ENCODE results near the gene NSL1.
"Not testable (repeated sequence)": the region's sequence is repeated elsewhere in the genome, so short reads cannot be mapped to it uniquely, and the experiment has no call there.

The NSL1 gene

DNA sequence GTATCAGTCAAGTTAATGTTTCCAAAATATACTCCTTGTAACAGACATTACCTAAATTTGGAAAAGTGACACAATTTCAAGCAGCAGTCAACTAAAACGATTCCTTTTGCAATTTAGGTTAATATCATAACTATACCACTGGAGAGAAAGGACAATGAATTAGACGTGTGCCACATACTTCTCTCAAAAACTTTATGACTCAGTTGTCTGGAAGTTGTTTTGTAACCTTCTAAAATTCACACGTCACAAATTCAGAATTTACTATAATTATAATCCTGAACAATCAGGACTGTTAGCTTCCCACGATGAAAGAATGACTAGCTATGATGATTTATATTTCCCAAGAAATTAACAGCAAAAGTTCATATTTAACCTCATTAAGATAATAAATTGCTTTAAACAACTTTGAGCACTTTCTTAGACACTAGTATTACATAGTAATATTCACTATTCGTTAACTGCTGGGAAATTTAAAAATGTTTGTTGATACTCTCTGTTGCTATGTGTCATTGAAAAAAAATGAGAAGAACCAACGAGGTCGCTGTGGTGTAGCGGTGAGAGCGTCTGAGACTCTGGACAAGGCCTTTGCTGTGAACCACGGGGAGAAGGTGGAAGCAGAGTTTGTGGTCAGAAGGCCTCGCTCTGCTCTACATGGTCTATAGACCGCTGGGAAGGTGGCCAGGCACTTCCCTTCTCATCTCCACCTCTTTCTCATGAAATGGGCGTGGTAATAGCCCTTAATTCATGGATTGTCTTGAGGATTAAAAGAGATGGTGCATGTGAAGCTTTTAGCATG is 64.0 kb downstream of the NSL1 start:
- no peak overlapping the region for H3K4me2 ChIP-seq
- H4K20me1 ChIP-seq, result no peaks in the 10 kb centered on the region

DNA sequence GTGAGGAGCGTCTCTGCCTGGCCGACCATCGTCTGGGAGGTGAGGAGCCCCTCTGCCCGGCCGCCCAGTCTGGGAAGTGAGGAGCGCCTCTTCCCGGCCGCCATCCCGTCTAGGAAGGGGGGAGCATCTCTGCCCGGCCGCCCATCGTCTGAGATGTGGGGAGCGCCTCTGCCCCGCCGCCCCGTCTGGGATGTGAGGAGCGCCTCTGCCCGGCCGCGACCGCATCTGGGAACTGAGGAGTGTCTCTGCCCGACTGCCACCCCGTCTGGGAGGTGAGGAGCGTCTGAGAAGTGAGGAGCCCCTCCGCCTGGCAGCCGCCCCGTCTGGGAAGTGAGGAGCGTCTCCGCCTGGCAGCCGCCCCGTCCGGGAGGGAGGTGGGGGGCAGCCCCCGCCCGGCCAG is 66.9 kb downstream of the NSL1 start:
- not testable (repeated sequence) for H3K9ac ChIP-seq, H3K4me3 ChIP-seq, H4K20me1 ChIP-seq, H3K4me2 ChIP-seq, H3K27me3 ChIP-seq, H3K27ac ChIP-seq
- peaks cover 0 to 13% (median 10%) of the 10 kb centered on the region in 11 experiments; a peak in 10 of 22 replicates for H3K36me3 ChIP-seq
- peaks cover 21 to 41% (median 36%) of the 10 kb centered on the region in 11 experiments; a peak in 21 of 22 replicates for H3K9me3 ChIP-seq (replicated peaks in 1 of 11)
- peaks cover 0 to 29% (median 17%) of the 10 kb centered on the region in 10 experiments; a peak in 13 of 20 replicates for H3K4me1 ChIP-seq

More for the DNA sequence above, 64.0 kb downstream of the NSL1 start:
- Histone ChIP-seq H3K36me3 (peaks cover 3 to 22% (median 10%) of the 10 kb centered on the region in 11 experiments; a peak in 11 of 22 replicates), H3K27ac (no peak overlapping the region), H3K4me1 (peaks cover 0 to 11% (median 5%) of the 10 kb centered on the region in 10 experiments; a peak in 11 of 20 replicates), H3K27me3 (no peaks in the 10 kb centered on the region), H3K9me3 (replicated peaks in 1 of 11) (peaks cover 19 to 39% (median 32%) of the 10 kb centered on the region in 11 experiments; a peak in 21 of 22 replicates), H3K9ac (no peak overlapping the region), H3K4me3 (no peak overlapping the region)
- no peak for TF ChIP-seq Cebpa-rat (IDR thresholded peaks at IDR 0.05)

DNA sequence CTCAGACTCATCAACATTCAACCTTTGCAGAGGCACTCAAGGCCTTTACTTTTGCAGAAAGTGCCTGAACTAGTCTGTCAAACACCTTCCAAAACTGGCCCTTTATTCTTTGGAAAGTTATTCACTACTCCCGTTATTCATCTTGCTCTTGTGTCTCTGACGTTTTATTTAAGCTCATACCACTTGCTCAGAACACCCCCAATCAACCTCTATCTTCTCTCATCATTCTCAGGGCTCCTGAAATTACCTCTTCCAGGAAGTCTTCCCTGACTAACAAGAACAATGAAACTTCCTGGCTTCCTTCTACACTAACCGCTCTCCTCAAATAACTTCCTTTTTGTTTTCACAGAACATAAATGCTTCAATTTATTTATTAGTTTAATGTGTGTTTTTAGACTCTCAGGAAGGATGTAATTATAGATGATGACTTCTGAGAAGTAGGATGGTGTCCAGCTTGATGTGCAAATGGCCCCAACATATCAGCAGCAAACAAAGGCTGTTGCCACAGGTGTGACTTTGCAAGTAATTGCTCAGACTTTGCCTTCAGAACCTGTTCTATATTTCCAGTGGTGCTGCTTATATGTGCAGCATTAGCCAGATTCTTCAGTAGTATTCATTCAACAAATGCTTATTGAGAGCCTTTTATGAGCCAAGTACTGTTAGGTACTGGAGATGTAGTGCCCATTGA is 69.2 kb downstream of the NSL1 start:
- H3K36me3 ChIP-seq, result peaks cover 0 to 13% (median 10%) of the 10 kb centered on the region in 11 experiments; a peak in 10 of 22 replicates
- no peaks in the 10 kb centered on the region for H4K20me1 ChIP-seq
- no peak for TF ChIP-seq Cebpa-rat (IDR thresholded peaks at IDR 0.05)
- no peak overlapping the region; a peak in 1 of 22 replicates for H3K27ac ChIP-seq
- H3K4me2 ChIP-seq, result peak overlapping the region in 5 of 11 experiments; percentile 29 to 80 (median 71); a peak in 9 of 22 replicates
- H3K4me1 ChIP-seq, result peaks cover 0 to 29% (median 17%) of the 10 kb centered on the region in 10 experiments; a peak in 13 of 20 replicates
- peaks cover 22 to 42% (median 36%) of the 10 kb centered on the region in 11 experiments; a peak in 21 of 22 replicates for H3K9me3 ChIP-seq (replicated peaks in 1 of 11)
- H3K4me3 ChIP-seq, result no peak overlapping the region
- no peaks in the 10 kb centered on the region for H3K27me3 ChIP-seq
- H3K9ac ChIP-seq, result no peak overlapping the region

DNA sequence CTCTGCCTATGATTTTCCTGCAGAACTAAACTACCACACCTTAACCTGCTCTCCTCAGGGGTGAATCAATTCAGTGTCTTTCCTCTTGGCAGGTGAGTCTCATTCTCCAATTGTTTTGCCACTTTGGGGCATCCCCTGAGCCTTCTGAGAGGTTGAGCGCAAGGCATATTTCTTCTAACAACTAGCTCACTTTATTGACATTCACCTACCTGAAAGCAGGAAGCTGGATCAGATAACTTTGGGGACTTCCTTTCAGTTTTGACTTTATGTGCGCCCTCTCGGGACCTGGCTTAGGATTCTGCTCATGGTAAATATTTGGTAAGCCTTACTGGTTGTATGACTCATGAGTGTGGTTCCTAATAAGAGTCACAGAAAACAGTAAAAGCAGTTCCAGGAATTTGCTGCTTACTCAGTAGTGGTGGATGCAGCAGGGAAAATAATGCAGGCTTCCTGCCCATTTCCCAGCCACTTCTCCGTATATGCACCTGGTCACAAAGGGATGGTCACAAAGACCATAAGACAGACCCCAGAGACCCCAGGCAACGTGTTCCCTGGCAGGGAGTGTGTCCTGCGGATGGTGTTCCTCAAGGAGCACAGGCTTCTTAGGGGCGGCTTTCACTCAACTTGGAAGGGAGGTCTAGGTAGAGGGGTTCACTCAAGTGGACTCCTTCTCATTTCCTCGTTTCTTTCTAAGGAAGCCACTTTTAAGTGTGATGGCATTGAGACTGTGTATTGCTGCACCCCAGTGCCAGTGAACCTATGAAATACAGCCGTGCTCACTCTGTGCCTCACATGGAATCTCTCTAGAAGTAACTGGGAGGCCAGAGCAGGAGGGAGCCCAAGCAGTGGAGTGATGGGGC is 70.0 kb downstream of the NSL1 start:
- TF ChIP-seq Cebpa-rat (IDR thresholded peaks at IDR 0.05), result no peak
- Histone ChIP-seq H3K36me3 (peaks cover 0 to 8% (median 4%) of the 10 kb centered on the region in 11 experiments; a peak in 10 of 22 replicates), H3K27me3 (no peaks in the 10 kb centered on the region), H3K9ac (no peak overlapping the region), H3K9me3 (replicated peaks in 1 of 11) (peaks cover 20 to 39% (median 34%) of the 10 kb centered on the region in 11 experiments; a peak in 21 of 22 replicates), H4K20me1 (no peaks in the 10 kb centered on the region), H3K4me2 (peak overlapping the region in 7 of 11 experiments; percentile 21 to 80 (median 55); a peak in 13 of 22 replicates), H3K4me1 (peaks cover 0 to 29% (median 17%) of the 10 kb centered on the region in 10 experiments; a peak in 13 of 20 replicates), H3K4me3 (no peak overlapping the region), H3K27ac (peak overlapping the region in 2 of 11 experiments; percentile 14 to 46; a peak in 4 of 22 replicates)

DNA sequence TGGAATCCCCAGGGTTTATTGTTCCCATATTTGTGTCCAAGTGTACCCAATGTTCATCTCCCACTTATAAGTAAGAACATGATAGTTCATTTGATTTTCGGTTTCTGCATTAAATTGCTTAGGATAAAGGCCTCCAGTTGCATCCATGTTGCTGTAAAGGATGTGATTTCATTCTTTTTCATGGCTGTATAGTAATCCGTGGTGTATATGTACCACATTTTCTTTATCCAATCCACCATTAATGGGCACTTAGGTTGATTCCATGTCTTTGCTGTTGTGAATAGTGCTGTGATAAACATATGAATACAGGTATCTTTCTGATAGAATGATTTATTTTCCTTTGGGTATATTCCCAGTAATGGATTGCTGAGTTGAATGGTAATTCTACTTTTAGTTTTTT is 71.9 kb downstream of the NSL1 start:
- no peak overlapping the region for H3K4me3 ChIP-seq
- H3K9ac ChIP-seq, result no peak overlapping the region
- no peak overlapping the region for H3K4me2 ChIP-seq
- no peaks in the 10 kb centered on the region for H3K27me3 ChIP-seq
- H3K27ac ChIP-seq, result no peak overlapping the region
- peaks cover 0 to 29% (median 17%) of the 10 kb centered on the region in 10 experiments; a peak in 13 of 20 replicates for H3K4me1 ChIP-seq
- TF ChIP-seq Cebpa-rat (IDR thresholded peaks at IDR 0.05), result no peak
- H3K36me3 ChIP-seq, result peaks cover 0 to 4% (median 0%) of the 10 kb centered on the region in 11 experiments; a peak in 1 of 22 replicates
- no peaks in the 10 kb centered on the region for H4K20me1 ChIP-seq
- H3K9me3 ChIP-seq (replicated peaks in 1 of 11), result peaks cover 1 to 25% (median 16%) of the 10 kb centered on the region in 11 experiments; a peak in 19 of 22 replicates

DNA sequence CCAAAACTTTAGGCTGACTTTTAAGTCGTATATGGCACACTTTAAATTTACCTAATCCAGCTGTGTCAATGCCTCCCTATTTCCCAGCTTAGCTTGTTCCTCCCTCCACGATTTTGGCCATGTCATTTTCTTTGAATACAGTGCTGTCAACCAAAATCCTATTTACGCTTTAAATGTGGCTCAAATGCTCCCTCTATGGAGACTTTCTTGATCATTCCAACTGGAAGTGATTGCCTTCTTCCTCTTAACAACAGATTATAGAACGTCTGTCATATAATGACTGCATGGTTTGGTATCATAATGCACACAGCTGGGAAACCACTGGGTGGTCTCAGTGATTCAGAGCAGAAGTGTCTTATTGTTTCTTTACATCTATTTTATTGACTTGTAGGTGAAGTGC is 73.1 kb downstream of the NSL1 start:
- H4K20me1 ChIP-seq, result no peaks in the 10 kb centered on the region
- no peak overlapping the region for H3K27ac ChIP-seq
- no peak overlapping the region for H3K4me3 ChIP-seq
- H3K36me3 ChIP-seq, result peaks cover 0 to 2% (median 0%) of the 10 kb centered on the region in 11 experiments; a peak in 1 of 22 replicates
- H3K4me2 ChIP-seq, result no peak overlapping the region
- TF ChIP-seq Cebpa-rat (IDR thresholded peaks at IDR 0.05), result no peak
- H3K27me3 ChIP-seq, result no peaks in the 10 kb centered on the region
- H3K4me1 ChIP-seq, result peaks cover 0 to 29% (median 16%) of the 10 kb centered on the region in 10 experiments; a peak in 13 of 20 replicates
- H3K9ac ChIP-seq, result no peak overlapping the region
- H3K9me3 ChIP-seq (replicated peaks in 1 of 11), result peaks cover 0 to 18% (median 8%) of the 10 kb centered on the region in 11 experiments; a peak in 16 of 22 replicates

DNA sequence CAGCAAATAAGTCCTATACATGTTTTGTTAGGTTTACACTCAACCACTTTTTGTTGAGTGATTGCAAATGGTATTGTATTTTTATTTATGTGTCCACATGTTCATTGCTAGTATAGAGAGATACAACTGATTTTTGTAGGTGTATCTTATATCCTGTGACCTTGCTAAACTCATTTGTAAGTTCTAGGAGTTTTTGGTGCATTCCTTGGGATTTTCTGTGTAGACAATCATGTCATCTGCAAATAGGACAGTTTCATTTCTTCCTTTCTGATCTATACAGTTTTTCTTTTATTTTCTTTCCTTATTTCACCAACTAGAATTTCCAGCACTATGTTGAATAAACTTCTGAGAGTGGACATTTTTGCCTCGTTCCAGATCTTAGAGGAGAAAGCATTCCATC is 75.4 kb downstream of the NSL1 start:
- Histone ChIP-seq H3K27ac (no peak overlapping the region), H3K9me3 (replicated peaks in 1 of 11) (peaks cover 0 to 13% (median 4%) of the 10 kb centered on the region in 11 experiments; a peak in 5 of 22 replicates), H3K4me1 (peaks cover 0 to 15% (median 2%) of the 10 kb centered on the region in 10 experiments; a peak in 10 of 20 replicates), H3K4me3 (no peak overlapping the region), H3K9ac (no peak overlapping the region), H3K36me3 (no peaks in the 10 kb centered on the region), H4K20me1 (no peaks in the 10 kb centered on the region), H3K4me2 (no peak overlapping the region), H3K27me3 (no peaks in the 10 kb centered on the region)
- no peak for TF ChIP-seq Cebpa-rat (IDR thresholded peaks at IDR 0.05)

DNA sequence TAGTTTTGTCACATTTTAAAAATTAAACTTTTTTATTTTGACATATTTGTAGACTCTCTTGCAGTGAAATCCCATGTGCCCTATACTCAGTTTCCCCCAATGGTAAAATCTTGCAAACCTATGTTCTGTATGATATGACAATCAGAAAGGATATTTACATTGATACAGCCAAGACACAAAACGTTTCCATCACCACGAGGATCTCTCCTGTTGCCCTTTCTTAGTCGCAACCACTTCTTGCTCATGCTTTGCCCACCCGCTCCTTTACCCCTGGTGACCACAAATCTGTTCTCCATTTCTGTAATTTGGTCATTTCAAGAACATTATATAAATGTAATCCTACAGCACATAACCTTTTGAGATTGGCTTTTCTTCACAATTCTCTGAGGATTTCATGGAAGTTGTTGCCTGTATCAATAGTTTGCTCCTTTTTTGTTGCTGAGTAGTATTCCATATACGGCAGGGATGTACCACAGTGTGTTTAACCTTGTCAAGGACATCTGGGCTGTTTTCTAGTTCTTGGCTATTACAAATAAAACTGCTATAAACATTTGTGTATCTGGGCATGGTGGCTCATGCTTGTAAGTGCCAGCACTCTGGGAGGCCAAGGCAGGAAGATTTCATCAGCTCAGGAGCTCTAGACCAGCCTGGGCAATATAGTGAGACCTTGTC is 78.0 kb downstream of the NSL1 start:
- Histone ChIP-seq H4K20me1 (no peaks in the 10 kb centered on the region), H3K4me3 (no peak overlapping the region), H3K4me2 (no peak overlapping the region), H3K4me1 (peaks cover 8 to 27% (median 13%) of the 10 kb centered on the region in 10 experiments; a peak in 19 of 20 replicates), H3K9ac (no peak overlapping the region), H3K27ac (no peak overlapping the region), H3K9me3 (replicated peaks in 1 of 11) (peaks cover 0 to 7% (median 0%) of the 10 kb centered on the region in 11 experiments; a peak in 2 of 22 replicates), H3K36me3 (no peaks in the 10 kb centered on the region), H3K27me3 (no peaks in the 10 kb centered on the region)
- no peak for TF ChIP-seq Cebpa-rat (IDR thresholded peaks at IDR 0.05)

All from BLaER1 treated with 17β-estradiol and CSF1 and Interleukin-3, amounts not matched to agents 10 nM and 100 nM (cell line).